Astrocyte (in vitro differentiated cells and primary cell): ENCODE results near the gene HES5. TPM values are rescaled to one million over a fixed set of nuclear protein-coding genes. Genes with fewer than 3 reads are reported as not detected.
"Not testable (repeated sequence)": the region's sequence is repeated elsewhere in the genome, so short reads cannot be mapped to it uniquely, and the experiment has no call there.

Source experiments
- DNase-seq: peaks from one replicate; pipeline ENCODE4 v3.0.0-alpha.2; 2010; ENCODE audit warnings: low read depth
- FAIRE-seq: peaks from 2 replicates; lab custom pipeline; 2011; peaks lifted over from hg19 to GRCh38; lab: Jason Lieb, UNC
- H2AFZ ChIP-seq: 2 replicates; pipeline ENCODE4 v1.6.0; 2012; ENCODE audit warnings: low read depth, low read length, inconsistent platforms
- H3K27ac ChIP-seq: 2 replicates; pipeline ENCODE4 v1.5.1; 2011; ENCODE audit warnings: low read depth, low read length, inconsistent platforms
- H3K27me3 ChIP-seq: 2 replicates; pipeline ENCODE4 v1.6.0; 2011; ENCODE audit warnings: low read length, inconsistent platforms; ENCODE audit not compliant: insufficient read depth
- H3K36me3 ChIP-seq: 2 replicates; pipeline ENCODE4 v1.5.1; 2011; ENCODE audit warnings: low read length, inconsistent platforms; ENCODE audit not compliant: insufficient read depth
- H3K4me1 ChIP-seq: 2 replicates; pipeline ENCODE4 v1.5.1; 2011; ENCODE audit warnings: low read length, inconsistent platforms; ENCODE audit not compliant: insufficient read depth
- H3K4me2 ChIP-seq: 2 replicates; pipeline ENCODE4 v1.6.0; 2012; ENCODE audit warnings: low read length, inconsistent platforms
- H3K4me3 ChIP-seq: 2 replicates; pipeline ENCODE4 v1.5.1; 2011; ENCODE audit warnings: low read depth, mild to moderate bottlenecking, low read length, inconsistent platforms; ENCODE audit not compliant: insufficient read depth
- H3K79me2 ChIP-seq: 2 replicates; pipeline ENCODE4 v1.6.0; 2012; ENCODE audit warnings: mild to moderate bottlenecking, low read length, inconsistent platforms; ENCODE audit not compliant: insufficient read depth
- H3K9ac ChIP-seq: 2 replicates; pipeline ENCODE4 v1.6.0; 2012; ENCODE audit warnings: mild to moderate bottlenecking, low read length, inconsistent platforms
- H3K9me3 ChIP-seq: 2 replicates; pipeline ENCODE4 v1.5.1; 2012; ENCODE audit warnings: low read depth, mild to moderate bottlenecking, low read length, inconsistent platforms; ENCODE audit not compliant: insufficient read depth
- H4K20me1 ChIP-seq: 2 replicates; pipeline ENCODE4 v1.6.0; 2012; ENCODE audit warnings: low read length, inconsistent platforms; ENCODE audit not compliant: insufficient read depth
- H3K27ac Mint-ChIP-seq: one replicate; pipeline ENCODE4 v1.8.0; 2021; ENCODE audit warnings: mild to moderate bottlenecking, mixed read lengths; ENCODE audit not compliant: unreplicated experiment
- H3K27me3 Mint-ChIP-seq: one replicate; pipeline ENCODE4 v1.8.0; 2021; ENCODE audit warnings: low read depth, mixed read lengths; ENCODE audit not compliant: unreplicated experiment
- H3K36me3 Mint-ChIP-seq: one replicate; pipeline ENCODE4 v1.8.0; 2021; ENCODE audit warnings: low read depth, mixed read lengths; ENCODE audit not compliant: unreplicated experiment
- H3K4me1 Mint-ChIP-seq: one replicate; pipeline ENCODE4 v1.8.0; 2021; ENCODE audit warnings: low read depth, mixed read lengths; ENCODE audit not compliant: unreplicated experiment
- H3K4me3 Mint-ChIP-seq: one replicate; pipeline ENCODE4 v1.8.0; 2021; ENCODE audit warnings: mild to moderate bottlenecking, moderate library complexity, mixed read lengths; ENCODE audit not compliant: unreplicated experiment
- H3K9me3 Mint-ChIP-seq: one replicate; pipeline ENCODE4 v1.8.0; 2021; ENCODE audit warnings: mild to moderate bottlenecking, mixed read lengths; ENCODE audit not compliant: unreplicated experiment
- EZH2 ChIP-seq: IDR thresholded peaks from 2 replicates; pipeline ENCODE4 v1.6.1; 2012; ENCODE audit warnings: mild to moderate bottlenecking, low read length, inconsistent platforms; ENCODE audit not compliant: insufficient read depth
- total RNA-seq: library from RNA; stranded (reverse); gene quantifications from 2 replicates; pipeline ENCODE4 v1.2.1, GENCODE V29; 2021
- TF ChIP-seq, protein P1 (sequence below): IDR thresholded peaks from 2 replicates; pipeline ENCODE4 v1.5.1; 2011; ENCODE audit warnings: low read depth, mild to moderate bottlenecking, inconsistent platforms, low read length, moderate library complexity; ENCODE audit not compliant: insufficient read depth

Gene HES5
- total RNA-seq, 1 donor from 2014 or later: not detected

GRCh38 chr1:2573250-2573920 lies 43.3 kb upstream of the HES5 start:
- FAIRE-seq (no peak), DNase-seq (no peak)
- Histone ChIP-seq H3K79me2 (no peaks in the 10 kb centered on the region), H3K9me3 (no peaks in the 10 kb centered on the region), H4K20me1 (no peaks in the 10 kb centered on the region), H2AFZ (no peak overlapping the region), H3K27me3 (no peaks in the 10 kb centered on the region), H3K4me1 (peaks cover 3% of the 10 kb centered on the region), H3K9ac (no peak overlapping the region), H3K4me2 (no peak overlapping the region), H3K36me3 (no peaks in the 10 kb centered on the region), H3K27ac (no peak overlapping the region), H3K4me3 (no peak overlapping the region)
- H3K4me3 Mint-ChIP-seq: no peak overlapping the region
- H3K27ac Mint-ChIP-seq: no peak overlapping the region
- H3K27me3 Mint-ChIP-seq: peaks cover 31% of the 10 kb centered on the region
- H3K36me3 Mint-ChIP-seq: no peaks in the 10 kb centered on the region
- peaks cover 2% of the 10 kb centered on the region for H3K4me1 Mint-ChIP-seq
- TF ChIP-seq, protein P1, sequence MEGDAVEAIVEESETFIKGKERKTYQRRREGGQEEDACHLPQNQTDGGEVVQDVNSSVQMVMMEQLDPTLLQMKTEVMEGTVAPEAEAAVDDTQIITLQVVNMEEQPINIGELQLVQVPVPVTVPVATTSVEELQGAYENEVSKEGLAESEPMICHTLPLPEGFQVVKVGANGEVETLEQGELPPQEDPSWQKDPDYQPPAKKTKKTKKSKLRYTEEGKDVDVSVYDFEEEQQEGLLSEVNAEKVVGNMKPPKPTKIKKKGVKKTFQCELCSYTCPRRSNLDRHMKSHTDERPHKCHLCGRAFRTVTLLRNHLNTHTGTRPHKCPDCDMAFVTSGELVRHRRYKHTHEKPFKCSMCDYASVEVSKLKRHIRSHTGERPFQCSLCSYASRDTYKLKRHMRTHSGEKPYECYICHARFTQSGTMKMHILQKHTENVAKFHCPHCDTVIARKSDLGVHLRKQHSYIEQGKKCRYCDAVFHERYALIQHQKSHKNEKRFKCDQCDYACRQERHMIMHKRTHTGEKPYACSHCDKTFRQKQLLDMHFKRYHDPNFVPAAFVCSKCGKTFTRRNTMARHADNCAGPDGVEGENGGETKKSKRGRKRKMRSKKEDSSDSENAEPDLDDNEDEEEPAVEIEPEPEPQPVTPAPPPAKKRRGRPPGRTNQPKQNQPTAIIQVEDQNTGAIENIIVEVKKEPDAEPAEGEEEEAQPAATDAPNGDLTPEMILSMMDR: no peak
- no peak for TF ChIP-seq EZH2
- H3K9me3 Mint-ChIP-seq: peaks cover 4% of the 10 kb centered on the region

DNA sequence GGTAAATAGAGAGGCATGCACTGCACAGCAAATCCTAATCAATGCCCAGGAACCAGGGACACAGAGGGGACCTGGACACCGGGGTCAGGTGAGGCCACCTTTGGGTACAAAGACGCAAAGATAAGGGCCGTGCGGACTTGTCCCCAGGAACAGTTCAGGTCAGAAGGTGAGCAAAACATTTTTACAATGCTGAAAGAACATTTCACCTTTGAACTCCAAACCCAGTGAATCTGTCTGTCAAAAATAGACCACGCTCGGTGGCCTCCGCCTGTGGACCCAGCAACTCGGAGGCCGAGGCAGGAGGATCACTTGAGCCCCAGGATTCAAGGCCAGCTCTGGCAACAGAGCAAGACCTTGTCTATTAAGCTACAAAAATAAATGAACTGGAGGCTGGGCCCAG lies 41.3 kb upstream of the HES5 start:
- H3K4me3 ChIP-seq: no peak overlapping the region
- no peak overlapping the region for H3K4me2 ChIP-seq
- no peaks in the 10 kb centered on the region for H4K20me1 ChIP-seq
- H3K27ac Mint-ChIP-seq: no peak overlapping the region
- H3K27ac ChIP-seq: no peak overlapping the region
- H3K27me3 Mint-ChIP-seq: peaks cover 31% of the 10 kb centered on the region
- H2AFZ ChIP-seq: no peak overlapping the region
- H3K79me2 ChIP-seq: no peaks in the 10 kb centered on the region
- H3K9me3 ChIP-seq: no peaks in the 10 kb centered on the region
- H3K9me3 Mint-ChIP-seq: peaks cover 4% of the 10 kb centered on the region
- FAIRE-seq (no peak), DNase-seq (no peak)
- no peak overlapping the region for H3K9ac ChIP-seq
- no peak overlapping the region for H3K4me3 Mint-ChIP-seq
- H3K4me1 ChIP-seq: no peaks in the 10 kb centered on the region
- TF ChIP-seq, protein P1: no peak
- no peak for TF ChIP-seq EZH2
- H3K36me3 ChIP-seq: no peaks in the 10 kb centered on the region
- H3K4me1 Mint-ChIP-seq: no peaks in the 10 kb centered on the region
- H3K36me3 Mint-ChIP-seq: no peaks in the 10 kb centered on the region
- H3K27me3 ChIP-seq: no peaks in the 10 kb centered on the region

DNA sequence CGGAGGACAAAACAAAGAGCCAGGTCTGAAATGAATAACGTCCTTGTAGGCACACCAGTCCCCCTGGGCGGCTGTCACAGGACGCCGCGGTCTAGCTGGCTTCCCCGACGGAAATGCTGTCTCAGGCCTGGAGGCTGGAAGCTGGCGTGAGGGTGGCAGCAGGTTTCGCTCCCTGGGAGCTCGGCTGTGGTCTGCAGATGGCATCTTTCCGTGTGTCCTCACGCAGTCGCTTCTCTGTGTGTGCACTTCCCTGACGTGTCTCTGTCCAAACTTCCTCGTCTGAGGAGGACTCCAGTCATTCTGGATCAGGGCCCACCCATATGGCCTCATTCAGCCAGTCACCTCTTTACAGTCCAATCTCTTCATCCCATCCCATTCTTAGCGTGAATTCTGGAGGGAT lies 40.3 kb upstream of the HES5 start:
- no peak overlapping the region for H3K27ac ChIP-seq
- no peak overlapping the region for H3K9ac ChIP-seq
- no peaks in the 10 kb centered on the region for H3K27me3 ChIP-seq
- DNase-seq (no peak), FAIRE-seq (no peak)
- no peaks in the 10 kb centered on the region for H3K36me3 ChIP-seq
- peaks cover 4% of the 10 kb centered on the region for H3K9me3 Mint-ChIP-seq
- TF ChIP-seq, protein P1: no peak
- no peak for TF ChIP-seq EZH2
- H2AFZ ChIP-seq: no peak overlapping the region
- H3K4me3 ChIP-seq: no peak overlapping the region
- no peaks in the 10 kb centered on the region for H3K36me3 Mint-ChIP-seq
- H3K4me1 ChIP-seq: no peaks in the 10 kb centered on the region
- H3K4me3 Mint-ChIP-seq: no peak overlapping the region
- H4K20me1 ChIP-seq: no peaks in the 10 kb centered on the region
- peaks cover 31% of the 10 kb centered on the region for H3K27me3 Mint-ChIP-seq
- no peak overlapping the region for H3K4me2 ChIP-seq
- H3K4me1 Mint-ChIP-seq: peaks cover 5% of the 10 kb centered on the region
- H3K9me3 ChIP-seq: no peaks in the 10 kb centered on the region
- H3K27ac Mint-ChIP-seq: no peak overlapping the region
- H3K79me2 ChIP-seq: no peaks in the 10 kb centered on the region

DNA sequence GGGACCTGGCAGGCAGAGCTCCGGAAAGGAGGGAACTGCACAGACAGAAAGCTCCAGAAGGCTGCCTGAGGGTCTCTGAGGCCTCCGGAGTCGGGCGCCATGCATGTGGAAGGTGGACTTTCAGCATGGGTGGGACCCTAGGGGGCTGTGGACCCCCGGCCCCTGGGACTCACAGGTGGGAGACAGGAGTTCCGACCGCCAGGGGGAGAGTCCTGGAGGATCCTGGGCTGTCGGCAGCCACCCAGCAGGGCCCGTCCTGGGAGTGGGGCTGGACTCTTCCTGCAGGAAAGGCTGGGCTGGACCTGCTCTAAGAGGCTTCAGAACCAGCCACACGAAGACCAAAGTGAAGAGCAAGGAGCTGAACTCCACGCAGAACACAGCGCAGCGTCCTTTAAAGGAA lies 39.6 kb upstream of the HES5 start:
- H3K36me3 ChIP-seq, FAIRE-seq, H3K9me3 Mint-ChIP-seq, H3K27ac Mint-ChIP-seq, H3K27ac ChIP-seq, H3K4me3 ChIP-seq, H3K79me2 ChIP-seq, DNase-seq, H2AFZ ChIP-seq, H3K27me3 ChIP-seq, H3K4me1 Mint-ChIP-seq, H3K36me3 Mint-ChIP-seq, H3K9ac ChIP-seq, H3K4me1 ChIP-seq, H3K9me3 ChIP-seq, H3K4me3 Mint-ChIP-seq, H3K4me2 ChIP-seq, H4K20me1 ChIP-seq: not testable (repeated sequence)
- peaks cover 33% of the 10 kb centered on the region for H3K27me3 Mint-ChIP-seq
